ENCODE measurements around the gene SLC2A11.
"Not testable (repeated sequence)": the region's sequence is repeated elsewhere in the genome, so short reads cannot be mapped to it uniquely, and the experiment has no call there.

The SLC2A11 gene

GRCh38 chr22:23889620-23890019, 31.9 kb downstream of the SLC2A11 start:
- no peak for DNase-seq (ENCODE audit: low read depth, low spot score)

DNA sequence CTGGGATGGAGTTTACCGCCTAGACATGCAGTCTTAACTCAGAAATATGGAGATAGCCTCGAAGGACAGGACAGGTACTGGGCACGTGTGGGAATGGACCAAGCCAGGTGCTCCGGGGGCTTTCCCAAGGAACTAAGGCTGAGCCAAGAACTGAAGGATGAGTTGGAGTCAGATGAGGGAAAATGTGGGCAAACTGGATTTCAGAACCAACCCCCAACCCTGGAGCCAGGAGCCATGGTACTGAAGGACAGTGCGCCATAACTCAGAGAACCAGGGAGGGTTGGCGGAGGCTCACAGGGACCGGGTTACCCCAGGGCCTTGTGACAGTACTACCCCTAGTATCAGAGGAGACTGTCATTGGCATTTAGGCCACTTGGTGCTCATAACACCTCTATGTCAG, 34.1 kb downstream of the SLC2A11 start:
- no peak for DNase-seq (ENCODE audit: low read depth, low spot score)

DNA sequence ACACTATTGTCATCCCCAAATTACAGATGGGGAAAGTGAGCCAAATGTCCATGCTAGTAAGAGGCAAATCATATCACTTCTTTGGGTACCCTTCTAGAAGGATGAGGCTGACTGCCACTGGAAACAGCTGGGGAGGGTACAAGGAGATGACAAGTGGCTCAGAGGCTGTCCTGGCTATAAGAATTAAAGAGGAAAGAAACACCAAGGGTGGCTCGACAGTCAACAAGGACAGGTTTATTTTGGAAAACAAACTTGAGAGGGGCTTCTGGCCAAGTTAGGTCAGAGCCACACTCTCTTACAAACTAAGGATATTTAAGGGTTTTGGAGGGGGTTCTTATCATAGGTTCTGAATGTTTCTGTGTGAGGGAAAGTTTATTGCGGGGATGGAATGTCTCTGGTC, 34.5 kb downstream of the SLC2A11 start:
- no peak for DNase-seq (ENCODE audit: low read depth, low spot score)

DNA sequence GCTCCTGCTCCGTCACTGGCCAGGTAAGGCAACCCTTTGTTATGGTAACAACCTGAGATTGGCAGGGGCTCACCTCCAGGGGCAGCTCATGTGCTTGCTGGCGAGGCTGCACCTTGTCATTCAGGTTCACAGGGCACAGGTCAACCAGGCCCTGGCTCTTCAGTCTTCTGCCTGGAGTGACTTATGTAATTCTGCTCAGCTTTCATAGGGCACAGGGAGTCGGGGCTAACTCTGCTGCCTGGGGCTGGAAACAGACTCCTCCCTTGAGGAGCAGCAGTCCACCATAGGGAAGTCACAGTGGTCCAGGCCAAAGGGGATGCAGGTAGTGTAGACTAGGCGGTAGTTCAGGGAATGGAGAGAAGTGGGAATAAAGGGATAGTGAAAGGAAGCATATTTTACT, 35.0 kb downstream of the SLC2A11 start:
- no peak for DNase-seq (ENCODE audit: low read depth, low spot score)

GRCh38 chr22:23893121-23893944, 35.7 kb downstream of the SLC2A11 start:
- no peak for DNase-seq (ENCODE audit: low read depth, low spot score)

GRCh38 chr22:23893945-23894709, 36.5 kb downstream of the SLC2A11 start, which contains the start of gene MIF:
Gene MIF (plus strand): TSS chr22:23894383. CDS start chr22:23894475, 92 bp downstream.
- DNase-seq (ENCODE audit: low read depth, low spot score) = peak; percentile 90

DNA sequence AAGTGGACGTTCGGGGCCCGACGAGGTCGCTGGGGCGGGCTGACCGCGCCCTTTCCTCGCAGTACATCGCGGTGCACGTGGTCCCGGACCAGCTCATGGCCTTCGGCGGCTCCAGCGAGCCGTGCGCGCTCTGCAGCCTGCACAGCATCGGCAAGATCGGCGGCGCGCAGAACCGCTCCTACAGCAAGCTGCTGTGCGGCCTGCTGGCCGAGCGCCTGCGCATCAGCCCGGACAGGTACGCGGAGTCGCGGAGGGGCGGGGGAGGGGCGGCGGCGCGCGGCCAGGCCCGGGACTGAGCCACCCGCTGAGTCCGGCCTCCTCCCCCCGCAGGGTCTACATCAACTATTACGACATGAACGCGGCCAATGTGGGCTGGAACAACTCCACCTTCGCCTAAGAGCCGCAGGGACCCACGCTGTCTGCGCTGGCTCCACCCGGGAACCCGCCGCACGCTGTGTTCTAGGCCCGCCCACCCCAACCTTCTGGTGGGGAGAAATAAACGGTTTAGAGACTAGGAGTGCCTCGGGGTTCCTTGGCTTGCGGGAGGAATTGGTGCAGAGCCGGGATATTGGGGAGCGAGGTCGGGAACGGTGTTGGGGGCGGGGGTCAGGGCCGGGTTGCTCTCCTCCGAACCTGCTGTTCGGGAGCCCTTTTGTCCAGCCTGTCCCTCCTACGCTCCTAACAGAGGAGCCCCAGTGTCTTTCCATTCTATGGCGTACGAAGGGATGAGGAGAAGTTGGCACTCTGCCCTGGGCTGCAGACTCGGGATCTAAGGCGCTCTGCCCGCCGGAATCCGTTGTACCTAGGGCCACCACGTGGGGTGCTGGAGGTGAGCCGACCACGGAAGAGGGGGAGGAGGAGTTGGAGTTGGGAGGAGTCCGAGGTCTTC, 37.3 kb downstream of the SLC2A11 start:
- DNase-seq (ENCODE audit: low read depth, low spot score) = peak; percentile 31

DNA sequence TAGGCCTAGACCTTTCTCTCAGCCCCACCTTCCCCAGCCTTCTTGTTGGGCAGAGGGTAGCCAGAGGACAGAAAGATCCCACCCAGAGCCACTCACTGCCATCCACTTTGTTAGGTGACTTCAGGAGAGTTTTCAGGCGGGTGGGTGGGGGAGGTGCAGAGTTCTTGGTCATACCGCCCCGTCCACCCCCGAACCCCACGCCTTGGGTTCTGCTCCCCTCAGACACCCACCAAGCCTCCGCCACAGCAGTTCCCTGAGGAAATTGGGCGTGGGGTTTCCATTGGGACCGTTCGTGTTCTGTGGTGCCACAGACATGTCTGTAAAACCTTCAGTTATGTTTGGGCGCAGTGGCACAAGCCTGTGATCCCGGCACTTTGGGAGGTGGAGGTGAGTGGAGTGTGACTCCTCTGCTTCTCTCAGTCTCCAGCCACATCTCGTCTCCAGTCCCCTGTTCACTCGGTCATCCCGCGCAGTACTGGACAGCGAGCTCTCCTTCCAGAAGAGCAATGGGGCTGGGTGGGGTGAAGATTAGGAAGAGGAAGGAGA, 38.0 kb downstream of the SLC2A11 start:
- DNase-seq (ENCODE audit: low read depth, low spot score) = no peak

DNA sequence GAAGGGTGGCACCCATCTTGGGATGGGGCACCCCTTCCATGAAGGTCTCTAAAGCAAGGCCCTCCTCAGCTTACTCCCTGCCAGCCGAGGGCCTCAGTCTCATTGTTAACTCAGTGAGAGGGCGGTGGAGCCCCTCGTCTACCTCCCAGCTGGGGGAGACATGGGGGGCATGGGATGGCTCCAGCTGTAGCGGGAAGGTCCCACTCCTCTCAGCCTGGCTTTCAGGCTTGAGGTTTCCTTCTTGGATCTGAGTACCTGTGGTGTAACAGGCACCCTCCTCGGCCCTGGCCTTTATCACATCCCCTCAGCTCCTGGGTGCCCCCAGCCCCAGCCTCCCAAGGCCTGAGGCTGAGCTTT, 38.5 kb downstream of the SLC2A11 start:
- DNase-seq (ENCODE audit: low read depth, low spot score) = no peak

DNA sequence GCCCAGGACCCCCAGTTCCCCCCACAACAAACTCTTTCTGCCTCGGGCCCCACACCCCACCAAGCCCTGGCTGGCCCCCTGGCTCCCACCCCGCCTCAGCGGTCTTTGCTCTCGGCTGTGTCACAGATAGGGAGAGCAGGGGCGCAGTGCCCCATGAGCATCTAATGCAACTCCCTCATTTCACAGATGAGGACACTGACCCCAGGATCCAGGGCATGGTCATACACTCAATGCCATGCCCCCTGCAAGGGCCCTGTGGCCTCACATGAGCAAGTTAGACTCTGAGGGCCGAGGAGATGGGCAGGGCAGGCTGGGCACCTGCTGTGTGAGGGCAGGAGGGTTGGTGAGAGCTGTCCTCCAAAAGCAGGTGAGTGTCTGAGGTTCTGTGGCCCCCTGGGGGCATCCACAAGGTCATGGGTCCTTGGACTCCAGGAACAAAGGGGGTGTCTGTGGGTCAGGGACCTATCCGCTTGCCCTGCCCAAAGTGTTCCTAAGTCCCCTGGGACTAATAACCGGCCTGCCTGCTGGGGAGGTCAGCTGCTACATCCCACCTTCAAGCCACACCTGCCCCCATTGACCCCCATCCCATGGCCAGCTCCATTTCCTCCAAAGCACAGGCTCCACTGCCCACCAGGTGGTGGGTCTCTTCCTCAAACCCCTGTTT, 39.0 kb downstream of the SLC2A11 start:
- DNase-seq (ENCODE audit: low read depth, low spot score) = no peak

DNA sequence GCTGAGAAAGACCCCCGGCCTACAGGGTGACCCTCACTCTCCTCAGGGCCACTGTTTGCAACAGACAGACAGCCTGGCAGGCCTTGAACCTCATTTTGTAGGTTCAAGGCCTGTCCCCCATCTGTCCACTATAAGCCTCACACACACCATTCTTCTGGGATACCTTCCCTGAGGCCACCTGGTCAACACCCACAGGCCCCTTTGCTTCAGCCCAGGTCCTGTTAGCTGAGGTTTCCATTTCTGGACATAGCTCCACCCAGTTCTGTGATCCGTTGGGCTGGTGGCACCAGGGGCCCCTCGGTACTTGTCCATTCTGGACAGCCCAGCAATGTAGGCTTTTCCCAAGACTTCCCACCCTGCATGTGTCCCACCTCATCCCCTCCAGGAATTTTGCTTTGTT, 39.6 kb downstream of the SLC2A11 start:
- no peak for DNase-seq (ENCODE audit: low read depth, low spot score)

GRCh38 chr22:23898006-23898974, 40.6 kb downstream of the SLC2A11 start:
- no peak for DNase-seq (ENCODE audit: low read depth, low spot score)

GRCh38 chr22:23899042-23899745, 41.5 kb downstream of the SLC2A11 start:
- no peak for DNase-seq (ENCODE audit: low read depth, low spot score)

DNA sequence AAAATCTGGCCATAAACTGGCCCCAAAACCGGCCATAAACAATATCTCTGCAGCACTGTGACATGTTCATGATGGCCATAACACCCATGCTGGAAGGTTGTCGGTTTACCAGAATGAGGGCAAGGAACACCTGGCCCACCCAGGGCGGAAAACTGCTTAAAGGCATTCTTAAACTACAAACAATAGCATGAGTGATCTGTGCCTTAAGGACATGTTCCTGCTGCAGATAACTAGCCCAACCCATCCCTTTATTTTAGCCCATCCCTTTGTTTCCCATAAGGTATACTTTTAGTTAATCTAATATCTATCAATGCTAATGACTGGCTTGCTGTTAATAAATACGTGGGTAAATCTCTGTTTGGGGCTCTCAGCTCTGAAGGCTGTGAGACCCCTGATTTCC, 42.6 kb downstream of the SLC2A11 start:
- DNase-seq (ENCODE audit: low read depth, low spot score) = not testable (repeated sequence)

GRCh38 chr22:23901600-23901999, 43.9 kb downstream of the SLC2A11 start:
- no peak for DNase-seq (ENCODE audit: low read depth, low spot score)

DNA sequence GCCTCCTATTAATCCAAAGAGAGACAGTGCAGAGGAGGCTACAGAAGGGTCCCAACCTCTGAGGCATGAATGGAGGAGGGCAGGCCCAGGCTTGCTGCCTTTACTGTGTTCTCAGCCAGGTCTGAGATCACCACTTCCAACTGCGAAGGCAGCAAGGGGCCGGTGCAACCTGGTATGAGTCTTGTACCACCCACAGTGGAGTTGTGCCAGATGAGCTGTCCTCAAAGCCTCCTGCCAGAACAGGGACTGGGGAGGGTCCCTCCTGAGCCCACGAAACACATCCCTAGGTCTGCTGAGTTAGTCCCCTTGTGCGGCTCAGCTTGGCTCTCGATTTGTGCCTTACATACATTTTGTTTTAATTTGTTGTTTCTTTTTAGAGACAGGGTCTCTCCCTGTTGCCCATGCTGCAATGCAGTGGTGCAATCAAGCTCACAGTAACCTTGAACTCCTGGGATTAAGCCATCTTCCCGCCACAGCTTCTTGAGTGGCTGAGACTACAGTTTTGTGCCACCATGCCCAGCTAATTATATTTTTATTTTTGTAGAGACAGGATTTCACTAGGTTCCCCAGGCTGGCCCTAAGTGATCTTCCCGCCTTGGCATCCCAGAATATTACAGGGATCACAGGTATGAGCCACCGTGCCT, 45.8 kb downstream of the SLC2A11 start:
- no peak for DNase-seq (ENCODE audit: low read depth, low spot score)

GRCh38 chr22:23904573-23905254, 47.0 kb downstream of the SLC2A11 start:
- DNase-seq (ENCODE audit: low read depth, low spot score) = no peak

DNA sequence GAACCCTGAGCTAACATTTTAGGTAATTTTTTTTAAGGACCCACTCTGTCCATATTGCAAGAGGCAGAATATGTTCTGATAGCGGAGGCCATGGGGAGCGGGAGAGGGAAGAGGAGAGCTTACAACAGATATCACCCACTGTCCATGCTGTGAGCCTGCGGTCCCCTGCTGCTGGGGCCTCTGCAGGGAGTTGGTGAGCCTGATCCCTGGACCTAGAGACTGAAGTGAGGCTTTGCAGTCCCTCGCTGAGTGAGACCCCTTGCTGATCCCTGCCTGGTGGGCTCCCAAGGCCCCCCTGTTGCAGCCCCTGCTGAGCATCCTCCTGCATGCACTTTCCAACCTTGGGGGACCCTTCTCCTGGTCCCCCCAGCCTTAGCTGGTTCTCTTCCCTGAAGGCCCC, 49.0 kb downstream of the SLC2A11 start:
- DNase-seq (ENCODE audit: low read depth, low spot score) = no peak
